Common myeloid progenitor, CD34-positive (primary cell): ENCODE data around the gene MYO19.

Experiments
- CTCF ChIA-PET: fragments of 350-600 bp; sonication (Branson Sonifier 250); formaldehyde crosslinking; loops from one replicate; lab custom pipeline; 2021; ENCODE audit warnings: antibody characterized with exemption; lab: Charles Lee
- POLR2A ChIA-PET: fragments of 350-600 bp; sonication (Branson Sonifier 250); formaldehyde crosslinking; loops from one replicate; lab custom pipeline; 2021; ENCODE audit warnings: antibody characterized with exemption; lab: Charles Lee
- DNase-seq, 3 donors: peaks; one replicate each; pipeline versions ENCODE4 v3.0.0 to v3.0.0-alpha.2; 2013
- H3K27ac ChIP-seq, 2 experiments: 1 replicate in 1 of 2; 2 replicates in 1 of 2; pipeline ENCODE4 v1.7.0; 2013; ENCODE audit warnings: inconsistent platforms in 2 of 2, low read length in 2 of 2, mild to moderate bottlenecking in 2 of 2, low read depth in 1 of 2, moderate library complexity in 1 of 2; ENCODE audit not compliant: severe bottlenecking in 2 of 2, insufficient read depth in 1 of 2, poor library complexity in 1 of 2
- H3K27me3 ChIP-seq, 5 experiments: replicated peaks in 2 of 5; 1 replicate in 3 of 5; 2 replicates in 2 of 5; pipeline versions ENCODE4 v1.6.1 to v1.7.0; 2013; ENCODE audit warnings: low read length in 4 of 5, mild to moderate bottlenecking in 2 of 5, moderate library complexity in 2 of 5, inconsistent platforms in 1 of 5; ENCODE audit not compliant: insufficient read depth in 5 of 5, control insufficient read depth in 4 of 5
- H3K36me3 ChIP-seq, 4 experiments: 1 replicate in 2 of 4; 2 replicates in 2 of 4; pipeline versions ENCODE4 v1.6.1 to v1.7.0; 2013; ENCODE audit warnings: low read length in 3 of 4, control low read depth in 1 of 4, mild to moderate bottlenecking in 1 of 4; ENCODE audit not compliant: control insufficient read depth in 4 of 4, insufficient read depth in 4 of 4
- H3K4me1 ChIP-seq, 4 experiments: 1 replicate in 3 of 4; 2 replicates in 1 of 4; pipeline versions ENCODE4 v1.6.1 to v1.7.1; 2013; ENCODE audit warnings: low read length in 3 of 4, mild to moderate bottlenecking in 3 of 4, control low read depth in 1 of 4, inconsistent platforms in 1 of 4, moderate library complexity in 1 of 4; ENCODE audit not compliant: control insufficient read depth in 4 of 4, insufficient read depth in 4 of 4; ENCODE audit errors: control extremely low read depth in 1 of 4
- H3K4me3 ChIP-seq, 7 experiments: 1 replicate in 4 of 7; 2 replicates in 3 of 7; pipeline versions ENCODE4 v1.5.1 to v1.7.0; 2013; ENCODE audit warnings: mild to moderate bottlenecking in 7 of 7, low read length in 6 of 7, moderate library complexity in 6 of 7, inconsistent platforms in 2 of 7, low read depth in 2 of 7, control low read depth in 1 of 7; ENCODE audit not compliant: insufficient read depth in 4 of 7, control insufficient read depth in 1 of 7; ENCODE audit errors: extremely low read depth in 1 of 7
- H3K9me3 ChIP-seq, 5 experiments: 1 replicate in 4 of 5; 2 replicates in 1 of 5; pipeline versions ENCODE4 v1.6.1 to v1.7.1; 2013; ENCODE audit warnings: low read length in 4 of 5, mild to moderate bottlenecking in 2 of 5, inconsistent platforms in 1 of 5, low read depth in 1 of 5, moderate library complexity in 1 of 5; ENCODE audit not compliant: control insufficient read depth in 4 of 5, insufficient read depth in 2 of 5; ENCODE audit errors: control extremely low read depth in 1 of 5
- WGBS: methylation state at CpG from one replicate; pipeline ENCODE4 v1.1.5; 2013; ENCODE audit not compliant: insufficient coverage; 5-methylcytosine and 5-hydroxymethylcytosine counted together

MYO19 gene

DNA sequence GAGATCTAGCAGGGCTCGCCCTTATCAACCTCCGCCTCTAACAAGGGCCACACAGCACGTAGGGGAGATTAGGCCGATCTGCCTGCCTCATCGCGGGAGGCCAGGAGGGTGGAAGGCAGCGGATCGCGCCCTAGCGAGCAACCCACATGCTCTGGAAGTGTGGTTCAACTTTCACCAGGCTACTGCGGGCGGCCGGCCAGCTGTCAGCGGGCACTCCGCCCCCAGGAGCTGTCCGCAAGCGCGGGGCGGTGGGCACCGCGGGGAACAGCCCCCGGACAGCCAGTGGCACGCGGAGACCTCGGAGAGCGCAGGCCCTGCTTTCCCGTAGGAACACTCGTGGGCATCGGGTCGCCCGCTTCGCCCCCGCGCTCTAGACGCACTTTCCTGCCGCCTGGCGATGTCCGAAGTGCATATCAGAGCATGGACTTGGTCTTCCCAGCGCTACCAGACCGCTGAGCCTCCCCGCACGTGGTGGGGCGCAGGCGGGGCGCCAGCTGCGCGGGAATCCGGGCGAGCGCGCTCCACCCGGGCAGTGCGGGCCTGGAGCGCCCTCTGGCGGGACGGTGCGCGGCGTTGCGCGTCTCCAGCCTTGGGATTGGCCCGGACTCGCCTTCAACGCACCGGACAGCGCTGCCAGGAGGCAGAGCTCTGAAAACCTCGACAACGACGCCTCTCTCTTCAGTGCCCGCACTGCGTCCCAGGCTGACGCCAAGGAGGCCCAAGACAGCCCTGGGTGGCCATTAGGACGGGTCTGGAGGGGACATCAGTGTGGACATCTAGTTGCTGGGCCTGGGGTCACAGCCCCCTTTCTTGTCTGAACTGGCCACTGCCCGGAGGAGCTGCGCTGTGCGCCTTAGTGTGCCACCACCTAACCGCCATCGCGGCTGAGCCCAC is 51.8 kb downstream of the MYO19 start:
- POLR2A ChIA-PET: no interaction called here
- Histone ChIP-seq H3K4me3 (peak overlapping the region in 5 of 7 experiments; percentile 15 to 62 (median 54)), H3K4me1 (peaks cover 7 to 29% (median 25%) of the 10 kb centered on the region in 4 experiments), H3K9me3 (no peaks in the 10 kb centered on the region), H3K27ac (no peak overlapping the region), H3K27me3 (peaks cover 2 to 17% (median 13%) of the 10 kb centered on the region in 5 experiments), H3K36me3 (no peaks in the 10 kb centered on the region)
- 10% methylated on average over 63 of the region's 79 CpGs for WGBS
- DNase-seq: peak; percentile 75 to 85 (median 83)
- CTCF ChIA-PET: interaction anchor here (0.8 to 1.4 kb wide), 9 partner anchors 8 to 517 kb away, joined by 3 to 5 read pairs (median 3); no protein-coding TSS in a partner anchor

DNA sequence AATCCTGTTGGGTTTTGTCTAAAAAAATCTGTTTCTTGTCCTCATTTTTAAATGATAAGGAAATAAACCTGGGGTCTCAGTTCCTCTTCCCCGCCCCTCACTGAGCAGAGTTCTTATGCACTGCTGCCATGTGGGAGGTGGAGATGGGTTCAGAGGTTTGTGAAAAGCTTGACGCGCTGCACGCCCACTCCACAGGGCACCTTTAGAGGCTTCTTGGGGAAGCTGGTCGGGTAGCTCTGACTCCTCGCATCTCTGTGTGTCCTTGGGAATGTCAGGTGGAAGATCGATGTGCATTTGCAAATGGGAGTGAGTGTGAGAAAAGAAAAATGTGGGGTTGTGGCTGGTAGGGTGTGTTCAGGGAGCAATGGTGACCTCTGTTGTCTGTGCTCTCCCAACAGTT is 52.8 kb downstream of the MYO19 start:
- Histone ChIP-seq H3K4me3 (no peak overlapping the region), H3K27ac (no peak overlapping the region), H3K4me1 (peaks cover 7 to 19% (median 18%) of the 10 kb centered on the region in 4 experiments), H3K9me3 (no peaks in the 10 kb centered on the region), H3K36me3 (no peaks in the 10 kb centered on the region), H3K27me3 (peaks cover 7 to 24% (median 13%) of the 10 kb centered on the region in 5 experiments)
- CTCF ChIA-PET: interaction anchor here (1.4 kb wide), 1 partner anchor 21 kb away, joined by 3 read pairs; no protein-coding TSS in a partner anchor
- POLR2A ChIA-PET: no interaction called here
- DNase-seq: no peak
- WGBS: 96% methylated on average over 7 of the region's 7 CpGs

DNA sequence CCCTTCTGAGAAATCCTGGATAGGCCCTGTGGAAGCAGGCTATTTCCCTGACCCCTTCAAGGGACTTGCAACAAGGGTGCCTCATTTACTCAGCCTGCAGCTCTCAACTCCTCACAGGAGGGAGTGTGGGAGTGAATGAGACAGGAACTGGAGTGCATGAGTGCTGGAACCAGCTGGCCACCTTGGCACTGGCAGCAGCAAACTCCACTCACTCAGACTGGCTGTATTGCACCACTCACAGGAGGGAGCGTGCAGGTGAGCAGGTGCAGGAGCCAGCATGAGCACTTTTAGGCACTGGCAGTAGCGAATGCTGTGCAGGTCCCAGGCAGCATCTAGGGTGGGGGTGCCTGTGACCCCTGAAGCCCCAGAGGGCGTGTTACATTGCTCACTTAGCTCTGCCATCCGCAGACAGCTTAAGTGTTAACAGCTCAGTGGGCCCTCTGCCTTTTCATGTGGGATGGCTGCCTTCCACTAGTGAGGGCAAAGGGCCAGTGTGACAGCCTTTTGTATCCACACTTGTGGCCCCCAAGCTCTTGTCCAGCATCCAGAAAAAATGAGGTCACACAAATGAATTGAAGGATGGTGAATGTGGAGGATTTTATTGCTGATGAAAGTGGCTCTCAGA is 59.2 kb downstream of the MYO19 start:
- H3K4me1 ChIP-seq: no peaks in the 10 kb centered on the region
- no peak overlapping the region for H3K27ac ChIP-seq
- no peak overlapping the region for H3K4me3 ChIP-seq
- H3K27me3 ChIP-seq: peaks cover 3 to 44% (median 9%) of the 10 kb centered on the region in 5 experiments
- H3K9me3 ChIP-seq: peaks cover 0 to 6% (median 0%) of the 10 kb centered on the region in 5 experiments
- ChIA-PET CTCF (interaction anchor here (0.9 kb wide), 1 partner anchor 10 kb away, joined by 3 read pairs; no protein-coding TSS in a partner anchor), POLR2A (interaction anchor here (0.6 kb wide), 1 partner anchor 929 kb away, joined by 4 read pairs; no protein-coding TSS in a partner anchor)
- WGBS: 94% methylated on average over 4 of the region's 4 CpGs
- H3K36me3 ChIP-seq: no peaks in the 10 kb centered on the region
- no peak for DNase-seq

DNA sequence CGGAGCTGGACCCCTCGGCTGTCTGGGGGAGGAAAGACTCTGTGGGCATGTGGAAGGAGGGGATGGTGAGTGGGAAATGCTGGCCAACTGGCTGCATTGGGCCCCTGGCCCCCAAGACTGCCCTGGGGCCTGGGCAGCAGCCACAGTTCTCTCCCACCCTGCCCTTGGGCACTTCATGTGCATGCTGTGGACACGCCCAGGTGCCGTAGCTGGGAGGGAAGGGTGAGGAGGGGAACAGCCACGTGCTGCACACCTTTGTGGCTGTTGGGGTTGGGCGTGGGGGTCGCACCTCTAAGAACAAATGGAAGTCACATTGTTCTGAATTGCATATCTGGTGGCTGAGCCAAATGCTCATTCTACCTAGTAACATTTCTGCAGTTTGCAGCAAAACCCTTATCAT is 60.1 kb downstream of the MYO19 start:
- no peaks in the 10 kb centered on the region for H3K36me3 ChIP-seq
- 76% methylated on average over 6 of the region's 7 CpGs for WGBS
- CTCF ChIA-PET: no interaction called here
- no peak for DNase-seq
- POLR2A ChIA-PET: interaction anchor here (0.6 kb wide), 1 partner anchor 930 kb away, joined by 4 read pairs; no protein-coding TSS in a partner anchor
- no peak overlapping the region for H3K4me3 ChIP-seq
- peaks cover 3 to 44% (median 9%) of the 10 kb centered on the region in 5 experiments for H3K27me3 ChIP-seq
- H3K27ac ChIP-seq: no peak overlapping the region
- H3K9me3 ChIP-seq: peaks cover 0 to 6% (median 0%) of the 10 kb centered on the region in 5 experiments
- H3K4me1 ChIP-seq: no peaks in the 10 kb centered on the region

DNA sequence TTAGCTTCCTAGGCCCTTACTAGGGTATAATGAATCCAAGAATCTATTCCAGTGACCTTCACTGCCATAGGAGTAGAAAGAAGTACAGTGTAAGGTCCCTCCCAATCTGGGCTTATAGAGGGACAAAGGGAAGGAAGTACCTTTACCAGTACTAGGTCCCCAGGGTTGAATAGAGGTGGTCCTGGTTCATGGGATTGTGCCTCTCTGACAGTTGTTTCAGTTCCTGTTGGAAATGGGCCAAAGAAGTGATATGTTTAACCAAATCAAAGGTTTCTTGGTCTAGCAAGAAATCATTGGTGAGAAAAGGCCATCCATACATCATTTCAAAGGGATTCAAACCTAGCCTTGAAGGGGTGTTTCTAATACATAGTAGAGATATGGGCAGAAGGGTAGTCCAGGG is 64.2 kb downstream of the MYO19 start:
- POLR2A ChIA-PET: no interaction called here
- CTCF ChIA-PET: no interaction called here
- Histone ChIP-seq H3K36me3 (no peaks in the 10 kb centered on the region), H3K4me1 (no peaks in the 10 kb centered on the region), H3K9me3 (no peaks in the 10 kb centered on the region), H3K4me3 (no peak overlapping the region), H3K27me3 (peaks cover 9 to 63% (median 14%) of the 10 kb centered on the region in 5 experiments), H3K27ac (no peak overlapping the region)
- DNase-seq: no peak

DNA sequence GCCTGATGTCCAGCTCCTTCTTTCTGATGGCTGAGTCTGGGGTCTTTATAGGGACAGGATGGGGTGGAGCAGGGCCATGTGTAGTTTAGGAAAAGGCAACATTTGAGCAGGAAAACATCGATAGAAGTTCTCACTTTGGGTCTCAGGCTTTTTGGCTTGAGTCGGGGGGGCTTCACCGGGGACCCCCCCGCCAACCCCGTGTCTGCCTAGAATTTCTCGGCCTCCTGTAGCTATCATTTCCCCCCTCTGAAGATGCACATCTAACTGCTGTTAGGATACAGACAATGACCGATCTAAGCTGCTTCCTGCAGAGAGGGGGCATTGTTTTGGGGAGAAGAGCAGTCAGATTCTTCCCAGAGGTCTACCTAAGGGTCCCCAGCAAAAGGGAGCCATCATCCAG is 64.9 kb downstream of the MYO19 start:
- Histone ChIP-seq H3K36me3 (no peaks in the 10 kb centered on the region), H3K4me3 (no peak overlapping the region), H3K27ac (no peak overlapping the region), H3K27me3 (peaks cover 10 to 66% (median 17%) of the 10 kb centered on the region in 5 experiments), H3K4me1 (no peaks in the 10 kb centered on the region), H3K9me3 (peaks cover 0 to 3% (median 0%) of the 10 kb centered on the region in 5 experiments)
- DNase-seq: no peak
- 84% methylated on average over 6 of the region's 7 CpGs for whole genome bisulfite sequencing
- POLR2A ChIA-PET: no interaction called here
- CTCF ChIA-PET: interaction anchor here (1.3 kb wide), 1 partner anchor 13 kb away, joined by 5 read pairs; no protein-coding TSS in a partner anchor
